Endothelial cell of umbilical vein (primary cell): ENCODE data around the gene PLXNB1. TPM values are rescaled to one million over a fixed set of nuclear protein-coding genes. Genes with fewer than 3 reads are reported as not detected.

Experiments
- BruUV-seq: library from RNA; stranded (reverse); fragments of 400-500 nt; replicated peaks from 2 replicates; lab custom pipeline; 2021; lab: Mats Ljungman, UMichigan
- CTCF ChIA-PET: fragments of 300-600, 350-600 bp; sonication (Branson Sonifier 250); formaldehyde crosslinking; loops from one replicate; lab custom pipeline; 2021; ENCODE audit warnings: antibody characterized with exemption, inconsistent platforms; lab: Charles Lee
- POLR2A ChIA-PET: fragments of 300-600, 350-600 bp; sonication (Branson Sonifier 250); formaldehyde crosslinking; loops from one replicate; lab custom pipeline; 2021; ENCODE audit warnings: antibody characterized with exemption, inconsistent platforms; lab: Charles Lee
- DNase-seq: peaks from one replicate; pipeline ENCODE4 v3.0.0-alpha.2; 2011; ENCODE audit warnings: low read depth, low spot score
- FAIRE-seq: peaks from 2 replicates; lab custom pipeline; 2011; peaks lifted over from hg19 to GRCh38; lab: Jason Lieb, UNC
- H2AFZ ChIP-seq: 2 replicates; pipeline ENCODE4 v1.6.0; 2012; ENCODE audit warnings: low read depth, low read length, control low read depth, inconsistent platforms
- H3K27ac ChIP-seq: 2 replicates; pipeline ENCODE4 v1.5.1; 2011; ENCODE audit warnings: low read depth, mild to moderate bottlenecking, control low read depth, low read length, moderate library complexity; ENCODE audit not compliant: insufficient read depth
- H3K27me3 ChIP-seq, 2 experiments: 2 replicates each; pipeline versions ENCODE4 v1.6.0 to v1.6.1; 2011; ENCODE audit warnings: low read length in 2 of 2, mixed read lengths in 1 of 2; ENCODE audit not compliant: control insufficient read depth in 2 of 2, insufficient read depth in 2 of 2
- H3K36me3 ChIP-seq, 2 experiments: 2 replicates in 1 of 2; 3 replicates in 1 of 2; pipeline ENCODE4 v1.5.1; 2011; ENCODE audit warnings: low read length in 2 of 2, mild to moderate bottlenecking in 1 of 2, moderate library complexity in 1 of 2; ENCODE audit not compliant: control insufficient read depth in 2 of 2, insufficient read depth in 2 of 2; ENCODE audit errors: extremely low read depth in 1 of 2
- H3K4me1 ChIP-seq: 3 replicates; pipeline ENCODE4 v1.5.1; 2011; ENCODE audit warnings: mild to moderate bottlenecking, low read length; ENCODE audit not compliant: control insufficient read depth, insufficient read depth; ENCODE audit errors: extremely low read depth
- H3K4me2 ChIP-seq: 2 replicates; pipeline ENCODE4 v1.6.1; 2011; ENCODE audit warnings: low read length, control low read depth, mixed read lengths; ENCODE audit not compliant: insufficient read depth
- H3K4me3 ChIP-seq, 3 experiments: fragments of 200-600 bp in 1 of 3; sonication (generic), shearing (Covaris generic) in 1 of 3; replicated peaks in 1 of 3; 2 replicates each; pipeline ENCODE4 v1.5.1; 2011 to 2016; ENCODE audit warnings: control low read depth in 3 of 3, low read length in 3 of 3, mild to moderate bottlenecking in 2 of 3, inconsistent platforms in 1 of 3, low read depth in 1 of 3, moderate library complexity in 1 of 3; ENCODE audit not compliant: insufficient read depth in 1 of 3
- H3K79me2 ChIP-seq: 2 replicates; pipeline ENCODE4 v1.6.0; 2012; ENCODE audit warnings: low read length, inconsistent platforms; ENCODE audit not compliant: control insufficient read depth, insufficient read depth
- H3K9ac ChIP-seq: replicated peaks from 2 replicates; pipeline ENCODE3; 2011; ENCODE audit warnings: low read length, control low read depth; ENCODE audit not compliant: insufficient read depth; ENCODE audit errors: extremely low read depth
- H3K9me1 ChIP-seq: replicated peaks from 3 replicates; pipeline ENCODE4 v1.6.0; 2011; ENCODE audit warnings: mild to moderate bottlenecking, low read length; ENCODE audit not compliant: control insufficient read depth, insufficient read depth; ENCODE audit errors: extremely low read depth
- H3K9me3 ChIP-seq: replicated peaks from 2 replicates; pipeline ENCODE4 v1.5.1; 2012; ENCODE audit warnings: low read length, inconsistent platforms; ENCODE audit not compliant: control insufficient read depth, insufficient read depth
- H4K20me1 ChIP-seq: replicated peaks from 2 replicates; pipeline ENCODE3; 2011; ENCODE audit warnings: mild to moderate bottlenecking, low read length; ENCODE audit not compliant: control insufficient read depth, insufficient read depth; ENCODE audit errors: extremely low read depth
- CTCF ChIP-seq, 2 donors: IDR thresholded peaks; 1 replicate in 1 of 2; 2 replicates in 1 of 2; pipeline ENCODE4 v1.5.1; 2011; ENCODE audit warnings: low read length in 2 of 2, mild to moderate bottlenecking in 2 of 2, moderate library complexity in 2 of 2, control low read depth in 1 of 2, inconsistent platforms in 1 of 2, low read depth in 1 of 2; ENCODE audit not compliant: insufficient read depth in 1 of 2; ENCODE audit errors: extremely low read depth in 1 of 2
- EZH2 ChIP-seq: IDR thresholded peaks from 2 replicates; pipeline ENCODE4 v1.6.1; 2012; ENCODE audit warnings: borderline replicate concordance, low read depth, mild to moderate bottlenecking, moderate library complexity, low read length, inconsistent platforms; ENCODE audit not compliant: severe bottlenecking
- FOS ChIP-seq: IDR thresholded peaks from 2 replicates; pipeline ENCODE4 v1.6.1; 2011; ENCODE audit warnings: mild to moderate bottlenecking, low read length, moderate library complexity, borderline replicate concordance; ENCODE audit not compliant: insufficient read depth
- GATA2 ChIP-seq: IDR thresholded peaks from 2 replicates; pipeline ENCODE4 v1.7.0; 2011; ENCODE audit warnings: low read depth, mild to moderate bottlenecking, moderate library complexity, mixed read lengths, low read length; ENCODE audit not compliant: insufficient read length, insufficient read depth
- JUN ChIP-seq: IDR thresholded peaks from 2 replicates; pipeline ENCODE4 v1.6.1; 2011; ENCODE audit warnings: borderline replicate concordance, low read depth; ENCODE audit not compliant: insufficient read length, insufficient read depth
- MAX ChIP-seq: IDR thresholded peaks from 2 replicates; pipeline ENCODE4 v1.6.1; 2011; ENCODE audit not compliant: insufficient read depth, insufficient read length
- MYC ChIP-seq: IDR thresholded peaks from one replicate; pipeline ENCODE4 v1.6.1; 2011; ENCODE audit warnings: mild to moderate bottlenecking, low read depth, low read length
- POLR2A ChIP-seq: IDR thresholded peaks from 2 replicates; pipeline ENCODE4 v1.6.1; 2012; ENCODE audit warnings: low read depth, mild to moderate bottlenecking, control low read depth, low read length
- POLR2AphosphoS5 ChIP-seq: IDR thresholded peaks from 2 replicates; pipeline ENCODE4 v1.6.1; 2012; ENCODE audit warnings: low read depth, mild to moderate bottlenecking, control low read depth, low read length, moderate library complexity; ENCODE audit not compliant: insufficient read depth
- dilution Hi-C: fragments of 300-500 bp; cut with MboI; formaldehyde crosslinking; loops from one replicate; pipeline ENCODE4 v1.15.0; 2019; ENCODE audit warnings: low sequenced_read_pairs; ENCODE audit not compliant: extremely low pct_ligation_motif_present
- intact Hi-C: fragments of 100-400 bp; cut with micrococcal nuclease; formaldehyde crosslinking; loops from one replicate; pipeline ENCODE4 v1.10.0; 2022
- polyA plus RNA-seq, 4 experiments: library from polyadenylated mRNA; depleted of rRNA in 3 of 4; stranded (reverse) in 3 of 4; unstranded in 1 of 4; fragments of >200 nt; gene quantifications; 2 replicates each; pipeline versions ENCODE4 v1.2.1 to v1.2.3, GENCODE V29; 2011 to 2012; ENCODE audit warnings: missing spikeins in 1 of 4
- total RNA-seq: library from RNA; stranded (reverse); gene quantifications from 2 replicates; pipeline ENCODE4 v1.2.3, GENCODE V29; 2021

PLXNB1 gene
- total and polyA plus RNA-seq, 2 donors (not counting 3 experiments of a cell fraction or from before 2014, with no cell fraction given) = 43.1 to 45.2 TPM

- Histone ChIP-seq H3K9ac (peak overlapping the region; percentile 89), H3K27ac (peak overlapping the region; percentile 79), H3K4me1 (peaks cover 16% of the 10 kb centered on the region), H3K9me3 (no peaks in the 10 kb centered on the region), H2AFZ (no peak overlapping the region), H3K4me3 (peak overlapping the region; percentile 73 to 91 (median 77)), H3K9me1 (no peaks in the 10 kb centered on the region), H3K36me3 (peaks cover 8% of the 10 kb centered on the region in 2 experiments), H3K27me3 (no peaks in the 10 kb centered on the region), H3K79me2 (peaks cover 26% of the 10 kb centered on the region), H4K20me1 (no peaks in the 10 kb centered on the region), H3K4me2 (peak overlapping the region; percentile 78)
- BruUV-seq = no TSS peak
- FAIRE-seq (peak; percentile 67), DNase-seq (peak; percentile 55)
- no peak for TF ChIP-seq GATA2
- TF ChIP-seq POLR2AphosphoS5 = no peak
- TF ChIP-seq CTCF (IDR thresholded peaks at IDR 0.05; ENCODE audit: extremely low read depth in 1 of 2, insufficient read depth in 1 of 2, low read depth in 1 of 2, low read length in 2 of 2) = no peak
- TF ChIP-seq POLR2A = no peak
- TF ChIP-seq JUN = no peak
- TF ChIP-seq MAX = no peak
- TF ChIP-seq EZH2 = no peak
- no peak for TF ChIP-seq MYC
- TF ChIP-seq FOS = no peak
- POLR2A ChIA-PET = interaction anchor here (1.1 kb wide), 1 partner anchor 12 kb away, joined by 5 read pairs; no protein-coding TSS in a partner anchor
- CTCF ChIA-PET = interaction anchor here (0.7 to 2.3 kb wide), 11 partner anchors 8 to 246 kb away, joined by 3 to 35 read pairs (median 5); no protein-coding TSS in a partner anchor
- dilution Hi-C loops (no loop called here), intact Hi-C loops (loop anchor here (1.0 to 2.0 kb wide), 3 partner anchors 25 to 108 kb away; partner anchors contain the start of gene SHISA5)
These were observed 10.7 kb upstream of the PLXNB1 start for GRCh38 chr3:48440590-48440958.
